OCI-LY3 (cell line): ENCODE data around the gene BTNL8.

Experiments used
- CTCF ChIP-seq: fragments of 200-600, 300-600 bp; sonication (generic); IDR thresholded peaks from 2 replicates; pipeline ENCODE4 v1.5.1; 2014; ENCODE audit warnings: antibody characterized with exemption, low read length, low read depth
- EZH2phosphoT487 ChIP-seq: fragments of 200-600 bp; shearing (Covaris generic); IDR thresholded peaks from 2 replicates; pipeline ENCODE4 v1.6.1; 2018; ENCODE audit warnings: antibody characterized with exemption, mixed run types, low read depth

- TF ChIP-seq CTCF, result no peak
- no peak for TF ChIP-seq EZH2phosphoT487
These were observed 71.9 kb downstream of the BTNL8 start for GRCh38 chr5:180970875-180971274.
